ENCODE measurements around the gene FOXN3.
A peak's percentile ranks its signal among the peaks of the same experiment; 100 is the strongest.
"Not testable (repeated sequence)": the region's sequence is repeated elsewhere in the genome, so short reads cannot be mapped to it uniquely, and the experiment has no call there.

Gene FOXN3

DNA sequence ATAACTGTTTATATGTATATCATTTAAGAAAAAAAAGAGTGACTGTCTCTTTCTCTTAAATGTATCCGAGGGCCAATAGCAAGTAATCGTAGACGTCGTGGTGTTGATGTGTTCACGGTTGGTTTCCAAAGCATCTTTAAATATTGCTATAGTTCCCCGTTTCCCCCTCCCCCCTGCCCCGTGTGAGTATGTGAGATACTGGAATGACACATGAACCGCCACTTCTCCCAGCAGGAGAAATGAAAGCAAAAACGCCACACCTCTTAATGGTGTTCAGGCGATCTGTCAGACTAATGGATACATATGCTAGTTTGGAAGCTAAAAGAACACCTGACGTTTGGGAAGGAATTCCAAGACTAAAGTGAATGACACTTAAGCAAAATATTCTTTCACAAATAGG lies 258.3 kb downstream of the FOXN3 start:
- peaks cover 25% of the 10 kb centered on the region for H3K36me3 Mint-ChIP-seq
- H3K27me3 Mint-ChIP-seq, result no peaks in the 10 kb centered on the region
- ATAC-seq (ENCODE audit: low read depth) (no peak), DNase-seq (ENCODE audit: low spot score in 2 of 2) (no peak)
- H3K9me3 Mint-ChIP-seq, result no peaks in the 10 kb centered on the region
- peaks cover 4% of the 10 kb centered on the region for H3K4me1 Mint-ChIP-seq
- no peak overlapping the region for H3K4me3 Mint-ChIP-seq
- no peak overlapping the region for H3K27ac Mint-ChIP-seq

DNA sequence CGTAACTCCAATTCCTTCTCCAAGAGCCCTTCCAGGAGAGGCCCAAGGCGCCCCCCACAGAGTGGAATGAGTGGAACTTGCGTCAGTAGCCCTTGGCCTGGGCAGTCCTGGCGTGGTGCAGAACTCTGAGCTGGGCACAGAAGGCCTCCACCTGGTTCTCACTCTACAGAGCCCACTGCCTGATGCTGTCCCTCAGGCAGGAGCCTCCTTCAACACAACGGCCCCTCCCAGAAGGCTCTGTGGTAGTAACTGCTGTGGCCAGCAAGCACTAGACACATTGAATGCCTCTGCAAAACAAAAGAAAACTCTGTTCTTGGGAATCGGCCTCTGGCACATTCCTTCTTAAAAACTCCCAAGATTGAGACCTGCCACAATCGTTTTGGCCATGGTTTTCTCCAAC lies 258.9 kb downstream of the FOXN3 start:
- not testable (repeated sequence) for DNase-seq (ENCODE audit: low spot score in 2 of 2); H3K4me3 Mint-ChIP-seq; ATAC-seq (ENCODE audit: low read depth); H3K9me3 Mint-ChIP-seq; H3K27ac Mint-ChIP-seq; H3K27me3 Mint-ChIP-seq; H3K4me1 Mint-ChIP-seq
- H3K36me3 Mint-ChIP-seq, result peaks cover 25% of the 10 kb centered on the region

DNA sequence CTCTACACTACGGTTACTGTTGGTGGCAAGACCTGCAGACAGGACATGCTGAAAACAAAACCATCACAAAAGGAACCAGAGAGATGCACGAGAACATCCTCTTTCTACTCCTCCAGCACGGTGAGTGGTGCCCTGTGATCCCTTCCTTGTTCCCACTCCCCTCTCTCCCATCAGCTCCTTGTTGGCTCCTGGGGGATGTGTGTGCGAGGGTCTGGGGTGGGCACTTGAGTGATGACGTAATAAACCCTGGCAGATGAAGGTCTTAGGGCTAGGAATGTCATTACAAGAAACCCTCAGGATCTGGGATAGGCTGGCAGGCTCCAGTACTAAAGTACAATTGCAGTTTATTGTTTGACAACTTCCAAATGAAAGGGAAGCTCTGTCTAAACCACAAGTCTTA lies 261.5 kb downstream of the FOXN3 start:
- H3K36me3 Mint-ChIP-seq, result peaks cover 20% of the 10 kb centered on the region
- no peak overlapping the region for H3K4me3 Mint-ChIP-seq
- H3K4me1 Mint-ChIP-seq, result peaks cover 7% of the 10 kb centered on the region
- H3K9me3 Mint-ChIP-seq, result peaks cover 5% of the 10 kb centered on the region
- H3K27me3 Mint-ChIP-seq, result no peaks in the 10 kb centered on the region
- no peak for DNase-seq (ENCODE audit: low spot score in 2 of 2)
- H3K27ac Mint-ChIP-seq, result no peak overlapping the region
- no peak for ATAC-seq (ENCODE audit: low read depth)

DNA sequence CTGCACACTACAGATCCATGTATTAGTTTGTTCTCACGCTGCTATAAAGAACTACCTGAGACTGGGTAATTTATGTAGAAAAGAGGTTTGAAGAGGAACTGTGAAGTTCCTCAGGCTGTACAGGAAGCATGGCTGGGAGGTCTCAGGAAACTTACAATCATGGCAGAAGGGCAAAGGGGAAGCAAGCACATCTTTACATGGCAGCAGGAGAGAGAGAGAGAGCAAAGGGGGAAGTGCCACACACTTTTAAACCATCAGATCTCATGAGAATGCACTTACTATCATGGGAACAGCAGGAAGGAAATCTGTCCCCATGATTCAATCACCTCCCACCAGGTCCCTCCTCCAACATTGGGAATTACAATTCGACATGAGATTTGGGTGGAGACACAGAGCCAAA lies 265.3 kb downstream of the FOXN3 start:
- peak overlapping the region; percentile 54 for H3K27ac Mint-ChIP-seq
- ATAC-seq (ENCODE audit: low read depth), result not testable (repeated sequence)

DNA sequence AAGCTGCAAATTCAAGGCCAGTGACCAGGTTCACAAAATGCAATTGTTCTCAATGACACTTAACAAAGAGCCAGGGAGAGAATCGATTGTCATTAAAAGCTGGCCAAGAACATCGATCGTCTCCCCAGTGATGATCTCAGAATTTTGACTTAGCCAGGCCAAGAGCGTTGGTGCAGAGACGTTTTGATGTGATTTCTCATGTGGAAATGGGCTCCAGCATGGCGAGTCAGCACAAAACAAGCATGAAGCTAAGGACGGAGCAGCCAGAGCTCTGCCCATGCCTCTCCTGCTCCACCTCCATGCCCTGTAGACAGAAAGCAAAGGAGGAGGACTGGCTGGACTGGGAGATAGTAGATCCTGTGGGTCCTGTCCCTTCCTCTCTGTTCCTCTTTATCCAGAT lies 270.8 kb downstream of the FOXN3 start:
- ATAC-seq (ENCODE audit: low read depth) (no peak), DNase-seq (ENCODE audit: low spot score in 2 of 2) (no peak)
- Mint-ChIP-seq H3K4me1 (no peaks in the 10 kb centered on the region), H3K27me3 (peaks cover 2% of the 10 kb centered on the region), H3K27ac (no peak overlapping the region), H3K4me3 (no peak overlapping the region), H3K36me3 (peaks cover 5% of the 10 kb centered on the region), H3K9me3 (peaks cover 2% of the 10 kb centered on the region)

More for the DNA sequence above, 265.3 kb downstream of the FOXN3 start:
- H3K9me3 Mint-ChIP-seq; DNase-seq (ENCODE audit: low spot score in 2 of 2); H3K4me1 Mint-ChIP-seq; H3K27me3 Mint-ChIP-seq; H3K4me3 Mint-ChIP-seq: not testable (repeated sequence)
- H3K36me3 Mint-ChIP-seq, result peaks cover 16% of the 10 kb centered on the region

DNA sequence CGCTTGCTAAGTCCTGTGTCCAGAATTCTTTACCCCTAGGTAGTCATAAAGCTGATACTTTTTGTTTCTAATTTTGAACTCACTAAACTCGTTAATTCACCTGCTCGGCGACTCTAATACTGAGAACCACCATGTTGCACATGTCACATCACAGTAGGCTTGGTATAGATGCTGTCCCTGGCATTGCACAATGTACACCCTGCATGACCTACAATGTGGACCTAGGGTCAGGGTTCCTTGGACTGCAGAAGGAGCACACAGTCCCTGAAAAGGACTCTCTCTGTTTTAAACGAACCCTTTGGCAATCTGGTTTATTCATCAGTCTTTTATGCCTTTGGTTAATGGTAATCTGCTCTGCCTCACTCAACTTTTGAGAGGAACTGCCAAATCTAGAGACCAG lies 272.4 kb downstream of the FOXN3 start:
- Mint-ChIP-seq H3K4me3 (no peak overlapping the region), H3K27ac (no peak overlapping the region), H3K36me3 (peaks cover 5% of the 10 kb centered on the region), H3K27me3 (peaks cover 2% of the 10 kb centered on the region), H3K9me3 (no peaks in the 10 kb centered on the region), H3K4me1 (no peaks in the 10 kb centered on the region)
- DNase-seq (ENCODE audit: low spot score in 2 of 2), result no peak
- ATAC-seq (ENCODE audit: low read depth), result no peak

DNA sequence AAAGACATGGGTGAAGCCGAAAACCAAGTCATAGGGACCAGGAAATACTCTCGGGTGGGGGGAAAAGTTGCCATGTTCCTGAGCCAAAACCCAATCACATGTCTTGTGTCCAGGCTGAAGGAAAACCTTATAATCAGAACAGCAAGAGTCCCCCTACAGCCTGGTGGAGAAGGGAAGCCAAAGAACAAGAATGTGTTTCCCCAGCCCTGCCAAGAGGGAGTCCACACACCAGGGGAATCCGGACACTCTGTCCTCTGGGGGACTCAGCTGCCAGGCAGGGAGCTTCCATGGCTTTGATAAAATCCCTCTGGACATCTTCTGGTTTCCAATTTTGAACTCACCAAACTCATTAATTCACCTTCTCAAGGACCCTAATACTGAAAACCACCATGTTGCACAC lies 273.0 kb downstream of the FOXN3 start:
- ATAC-seq (ENCODE audit: low read depth), result no peak
- no peaks in the 10 kb centered on the region for H3K4me1 Mint-ChIP-seq
- peaks cover 5% of the 10 kb centered on the region for H3K36me3 Mint-ChIP-seq
- no peak for DNase-seq (ENCODE audit: low spot score in 2 of 2)
- no peak overlapping the region for H3K4me3 Mint-ChIP-seq
- peaks cover 2% of the 10 kb centered on the region for H3K27me3 Mint-ChIP-seq
- no peak overlapping the region for H3K27ac Mint-ChIP-seq
- H3K9me3 Mint-ChIP-seq, result no peaks in the 10 kb centered on the region

DNA sequence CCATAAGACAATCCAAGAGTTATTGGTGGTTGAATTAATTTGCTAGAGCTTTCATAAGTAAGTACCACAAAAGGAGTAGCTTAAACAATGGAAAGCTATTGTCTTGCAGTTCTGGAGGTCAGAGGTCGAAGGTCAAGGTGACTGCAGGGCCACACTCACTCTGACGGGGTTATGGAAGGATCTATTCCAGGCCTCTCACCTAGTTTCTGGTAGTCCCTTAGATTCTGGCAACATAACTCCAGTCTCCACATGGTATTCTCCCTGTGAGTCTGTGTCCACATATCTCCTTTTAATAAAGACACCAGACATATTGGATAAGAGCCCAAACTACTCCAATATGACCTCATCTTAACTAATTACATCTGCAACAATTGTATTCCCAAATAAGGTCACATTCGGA lies 273.4 kb downstream of the FOXN3 start:
- DNase-seq (ENCODE audit: low spot score in 2 of 2) (no peak), ATAC-seq (ENCODE audit: low read depth) (no peak)
- H3K4me1 Mint-ChIP-seq, result no peaks in the 10 kb centered on the region
- no peak overlapping the region for H3K27ac Mint-ChIP-seq
- H3K9me3 Mint-ChIP-seq, result no peaks in the 10 kb centered on the region
- peaks cover 2% of the 10 kb centered on the region for H3K27me3 Mint-ChIP-seq
- H3K36me3 Mint-ChIP-seq, result peaks cover 5% of the 10 kb centered on the region
- no peak overlapping the region for H3K4me3 Mint-ChIP-seq

DNA sequence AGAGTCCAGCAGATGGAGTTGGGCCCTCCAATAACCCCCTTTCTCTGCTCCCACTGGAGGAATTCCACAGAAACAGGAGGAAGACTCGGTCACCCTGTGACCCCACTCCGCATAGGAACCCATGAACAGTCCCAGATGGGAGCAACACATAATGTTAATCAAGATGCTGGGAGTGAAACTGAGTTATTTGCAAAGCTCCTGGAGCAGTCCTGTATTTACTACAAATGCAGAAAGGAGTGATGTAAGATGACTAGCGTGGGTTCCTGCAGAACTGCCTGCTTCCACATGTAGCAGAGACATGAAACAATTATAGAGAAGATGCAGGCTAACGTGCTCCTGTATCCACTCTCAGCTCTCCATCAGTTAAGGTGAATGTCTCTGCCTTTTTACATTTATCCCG lies 274.7 kb downstream of the FOXN3 start:
- H3K36me3 Mint-ChIP-seq, result peaks cover 5% of the 10 kb centered on the region
- peaks cover 4% of the 10 kb centered on the region for H3K27me3 Mint-ChIP-seq
- H3K4me1 Mint-ChIP-seq, result no peaks in the 10 kb centered on the region
- no peak overlapping the region for H3K27ac Mint-ChIP-seq
- H3K4me3 Mint-ChIP-seq, result no peak overlapping the region
- ATAC-seq (ENCODE audit: low read depth), result no peak
- H3K9me3 Mint-ChIP-seq, result peaks cover under 1% of the 10 kb centered on the region
- no peak for DNase-seq (ENCODE audit: low spot score in 2 of 2)

DNA sequence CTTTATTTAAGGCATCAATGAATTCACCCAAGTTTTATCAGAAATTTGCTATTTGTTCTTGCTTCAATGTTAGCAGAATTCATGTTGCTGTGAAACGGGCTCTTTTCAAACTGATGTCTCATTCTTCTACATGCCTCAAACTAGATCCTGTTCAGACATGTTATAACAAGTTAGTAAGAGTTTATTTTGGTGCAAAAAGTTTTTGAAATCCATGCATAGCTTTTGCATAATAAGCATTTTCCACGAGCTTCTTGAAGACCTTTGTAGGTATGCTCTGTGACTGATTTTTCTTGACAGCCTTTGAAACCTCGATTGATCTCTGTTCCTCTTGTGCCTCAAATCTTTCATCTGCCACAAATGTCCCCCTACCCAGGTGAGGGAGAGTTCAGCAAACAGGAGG lies 275.2 kb downstream of the FOXN3 start:
- H3K36me3 Mint-ChIP-seq, result peaks cover 2% of the 10 kb centered on the region
- DNase-seq (ENCODE audit: low spot score in 2 of 2), result no peak
- no peaks in the 10 kb centered on the region for H3K4me1 Mint-ChIP-seq
- H3K4me3 Mint-ChIP-seq, result no peak overlapping the region
- H3K9me3 Mint-ChIP-seq, result peaks cover 3% of the 10 kb centered on the region
- no peak overlapping the region for H3K27ac Mint-ChIP-seq
- H3K27me3 Mint-ChIP-seq, result peaks cover 4% of the 10 kb centered on the region
- ATAC-seq (ENCODE audit: low read depth), result no peak

DNA sequence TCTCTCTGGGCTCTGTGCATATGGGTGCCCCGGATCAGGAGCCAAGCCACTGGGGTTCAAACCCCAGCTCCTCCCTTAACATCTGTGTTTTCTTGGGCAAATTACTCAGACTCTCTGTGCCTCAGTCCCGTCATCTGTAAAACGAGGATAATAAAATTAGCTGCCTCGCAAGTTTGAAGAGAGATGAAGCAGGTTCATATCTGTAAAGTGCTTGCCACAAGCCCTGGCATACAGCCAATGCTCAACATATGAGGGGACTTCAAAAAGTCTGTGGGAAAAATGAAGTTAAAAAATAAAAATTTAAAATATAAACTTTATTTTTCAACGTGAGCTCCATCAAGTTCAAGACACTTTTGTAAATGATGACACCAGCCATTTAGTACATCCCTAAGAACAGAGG lies 276.7 kb downstream of the FOXN3 start:
- H3K9me3 Mint-ChIP-seq, result peaks cover 13% of the 10 kb centered on the region
- H3K36me3 Mint-ChIP-seq, result peaks cover 9% of the 10 kb centered on the region
- DNase-seq (ENCODE audit: low spot score in 2 of 2), result no peak
- peaks cover 4% of the 10 kb centered on the region for H3K27me3 Mint-ChIP-seq
- H3K4me1 Mint-ChIP-seq, result no peaks in the 10 kb centered on the region
- ATAC-seq (ENCODE audit: low read depth), result no peak
- no peak overlapping the region for H3K4me3 Mint-ChIP-seq
- no peak overlapping the region for H3K27ac Mint-ChIP-seq

DNA sequence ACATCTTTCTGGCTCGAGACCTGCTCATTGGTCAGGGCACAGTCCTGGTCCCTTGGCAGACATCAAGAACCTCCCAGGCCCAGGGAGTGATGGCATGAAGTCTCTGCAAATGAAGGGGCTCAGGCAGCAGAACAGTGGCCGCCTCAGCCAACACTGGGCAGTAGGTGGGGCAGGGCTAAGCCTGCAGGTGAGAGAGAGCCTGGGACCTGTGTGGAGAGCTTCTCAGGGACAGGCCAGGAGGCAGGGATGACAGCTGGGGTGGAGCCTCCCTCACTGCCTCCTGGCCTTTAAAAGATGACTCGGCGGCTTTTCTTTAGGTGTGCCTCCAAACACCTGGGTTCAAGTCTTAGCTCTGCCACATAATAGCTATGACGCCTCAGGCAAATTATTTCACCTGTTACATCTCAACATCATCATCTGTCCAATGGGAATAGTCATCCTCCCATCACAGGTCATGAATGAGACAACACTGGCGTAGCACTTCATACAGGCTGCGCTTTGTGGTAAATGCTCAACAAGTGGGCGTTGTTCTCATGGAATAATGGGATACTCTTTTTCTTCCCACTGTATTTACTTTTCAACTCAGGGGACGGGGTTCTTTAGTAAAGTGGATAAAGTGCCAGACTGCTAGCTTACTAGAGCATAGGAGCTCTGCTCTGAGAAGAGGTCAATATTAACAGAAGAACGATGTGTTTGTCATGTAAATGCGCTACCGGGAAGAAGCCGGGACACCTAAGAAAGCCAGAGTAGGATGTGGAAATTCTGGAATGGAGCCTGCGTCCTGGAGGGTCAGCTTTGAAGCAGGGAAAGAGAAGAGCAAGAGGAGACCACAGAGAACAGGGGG lies 277.4 kb downstream of the FOXN3 start:
- H3K4me1 Mint-ChIP-seq, result no peaks in the 10 kb centered on the region
- peaks cover 10% of the 10 kb centered on the region for H3K36me3 Mint-ChIP-seq
- peaks cover 1% of the 10 kb centered on the region for H3K27me3 Mint-ChIP-seq
- no peak overlapping the region for H3K4me3 Mint-ChIP-seq
- H3K27ac Mint-ChIP-seq, result no peak overlapping the region
- DNase-seq (ENCODE audit: low spot score in 2 of 2), result no peak
- peaks cover 15% of the 10 kb centered on the region for H3K9me3 Mint-ChIP-seq
- ATAC-seq (ENCODE audit: low read depth), result no peak

DNA sequence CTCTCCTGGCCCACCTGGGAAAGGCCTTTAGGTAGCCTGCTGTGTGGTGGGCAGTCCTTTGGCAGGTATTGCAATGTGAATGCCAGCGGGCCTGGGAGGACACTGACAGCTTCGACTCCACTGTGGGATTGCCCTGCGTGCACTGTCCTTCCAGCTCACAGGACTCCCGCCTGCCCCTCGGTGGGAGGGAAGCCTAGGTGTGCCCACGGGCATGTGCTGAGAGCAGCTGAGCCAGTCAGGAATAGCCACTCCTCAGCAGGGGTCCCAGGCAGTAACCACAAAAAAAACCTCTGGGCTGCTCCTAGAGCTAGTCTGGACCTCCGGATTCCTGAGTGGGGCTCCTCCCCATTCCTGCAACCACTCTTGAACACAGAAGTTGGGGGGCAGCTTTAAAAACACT lies 278.2 kb downstream of the FOXN3 start:
- H3K27ac Mint-ChIP-seq, result no peak overlapping the region

DNA sequence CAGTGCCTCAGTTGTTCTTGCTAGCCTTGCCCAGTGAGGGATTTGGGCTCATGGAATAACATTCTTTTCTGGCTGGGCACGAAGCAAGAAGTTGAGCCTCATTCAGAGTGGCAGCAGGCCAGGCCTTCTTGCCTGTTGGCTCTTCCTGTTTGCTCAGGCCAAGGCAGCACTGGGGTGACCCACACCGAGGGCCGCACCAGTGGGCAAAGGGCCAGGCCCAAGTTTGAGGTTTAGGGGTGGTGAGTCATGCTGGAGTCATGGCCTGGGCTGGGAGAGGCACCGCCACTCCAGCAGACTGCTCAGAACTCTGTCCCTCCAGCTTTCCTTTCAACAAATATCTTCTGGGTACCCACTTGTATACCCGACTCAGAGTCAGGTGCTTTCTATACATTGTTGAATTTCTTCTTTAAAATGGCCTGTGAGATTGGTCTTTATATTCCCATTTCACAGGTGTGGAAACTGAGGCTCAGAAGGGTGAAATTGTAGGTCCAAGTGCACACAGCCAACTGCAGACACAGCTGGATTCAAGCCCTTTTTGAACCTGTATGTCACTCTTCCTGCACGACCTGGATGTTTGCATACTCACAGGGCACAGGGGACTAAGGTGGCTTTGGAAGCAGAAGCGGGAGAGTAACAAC lies 279.4 kb downstream of the FOXN3 start:
- Mint-ChIP-seq H3K9me3 (peaks cover 15% of the 10 kb centered on the region), H3K4me3 (no peak overlapping the region), H3K36me3 (peaks cover 10% of the 10 kb centered on the region), H3K27me3 (peaks cover 1% of the 10 kb centered on the region), H3K4me1 (no peaks in the 10 kb centered on the region), H3K27ac (no peak overlapping the region)
- no peak for ATAC-seq (ENCODE audit: low read depth)
- DNase-seq (ENCODE audit: low spot score in 2 of 2), result no peak

More for the DNA sequence above, 278.2 kb downstream of the FOXN3 start:
- Mint-ChIP-seq H3K4me1 (no peaks in the 10 kb centered on the region), H3K27me3 (peaks cover 1% of the 10 kb centered on the region), H3K4me3 (no peak overlapping the region), H3K9me3 (peaks cover 15% of the 10 kb centered on the region), H3K36me3 (peaks cover 10% of the 10 kb centered on the region)
- no peak for ATAC-seq (ENCODE audit: low read depth)
- DNase-seq (ENCODE audit: low spot score in 2 of 2), result no peak

DNA sequence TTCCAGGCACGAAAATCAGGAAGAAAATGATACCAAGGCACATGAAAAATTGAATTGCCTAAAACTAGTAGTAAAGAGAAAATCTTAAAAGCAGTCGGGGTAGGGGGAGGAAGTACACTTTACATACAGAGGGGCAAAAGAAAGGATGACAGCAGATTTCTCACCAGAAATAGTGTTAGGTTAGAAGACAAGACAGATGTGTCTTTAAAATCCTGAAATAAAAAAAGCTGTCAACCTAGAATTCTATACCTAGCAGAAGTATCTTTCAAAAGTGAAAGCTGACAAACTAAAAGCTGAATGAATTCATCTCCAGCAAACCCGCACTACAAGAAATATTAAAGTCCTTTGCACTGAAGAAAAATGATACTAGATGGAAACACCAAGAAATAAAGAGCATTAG lies 280.4 kb downstream of the FOXN3 start:
- no peak overlapping the region for H3K4me3 Mint-ChIP-seq
- peaks cover 1% of the 10 kb centered on the region for H3K27me3 Mint-ChIP-seq
- no peaks in the 10 kb centered on the region for H3K4me1 Mint-ChIP-seq
- H3K9me3 Mint-ChIP-seq, result peaks cover 15% of the 10 kb centered on the region
- DNase-seq (ENCODE audit: low spot score in 2 of 2) (no peak), ATAC-seq (ENCODE audit: low read depth) (no peak)
- peaks cover 10% of the 10 kb centered on the region for H3K36me3 Mint-ChIP-seq
- no peak overlapping the region for H3K27ac Mint-ChIP-seq
